Transverse colon (tissue), 4 donors: Measurements from ENCODE around the gene HECTD4. TPM values are rescaled to one million over a fixed set of nuclear protein-coding genes. Genes with fewer than 3 reads are reported as not detected.

Source experiments
- DNase-seq: peaks from one replicate; pipeline ENCODE4 v3.0.0-alpha.2; 2019
- H3K27ac ChIP-seq, 4 donors: fragments of 200-600 bp; sonication (generic); 2 replicates each; pipeline ENCODE4 v1.5.1; 2016 to 2018; ENCODE audit warnings: inconsistent platforms in 4 of 4
- H3K27me3 ChIP-seq: fragments of 200-600 bp; sonication (generic); 2 replicates; pipeline ENCODE4 v1.5.1; 2017; ENCODE audit warnings: inconsistent platforms
- H3K36me3 ChIP-seq, 4 donors: fragments of 200-600 bp; sonication (generic); 2 replicates each; pipeline ENCODE4 v1.5.1; 2017 to 2019; ENCODE audit warnings: inconsistent platforms in 4 of 4
- H3K4me1 ChIP-seq, 4 donors: fragments of 200-600 bp; sonication (generic); 2 replicates each; pipeline ENCODE4 v1.5.1; 2017 to 2020; ENCODE audit warnings: inconsistent platforms in 4 of 4
- H3K4me3 ChIP-seq, 4 donors: fragments of 200-600 bp; sonication (generic); 1 replicate in 1 of 4; 2 replicates in 3 of 4; pipeline versions ENCODE4 v1.5.1 to v1.6.1; 2017 to 2019; ENCODE audit warnings: inconsistent platforms in 4 of 4
- H3K9me3 ChIP-seq, 2 donors: fragments of 200-600 bp; sonication (generic); 2 replicates each; pipeline ENCODE4 v1.5.1; 2017 to 2019; ENCODE audit warnings: inconsistent platforms in 2 of 2
- EP300 ChIP-seq: sonication (generic); formaldehyde crosslinking; IDR thresholded peaks from one replicate; pipeline ENCODE4 v1.6.1; 2017; ENCODE audit warnings: antibody characterized with exemption, low read depth
- POLR2A ChIP-seq: fragments of 450-650 bp; IDR thresholded peaks from one replicate; pipeline ENCODE4 v1.6.1; 2016; ENCODE audit warnings: antibody characterized with exemption, mild to moderate bottlenecking, moderate library complexity
- POLR2AphosphoS5 ChIP-seq, 3 donors: sonication (generic); formaldehyde crosslinking; IDR thresholded peaks; one replicate each; pipeline ENCODE4 v1.6.1; 2016; ENCODE audit warnings: antibody characterized with exemption in 3 of 3
- WGBS, 2 donors: methylation state at CpG; one replicate each; pipeline ENCODE4 v1.1.5; 2018; ENCODE audit warnings: low coverage in 1 of 2; 5-methylcytosine and 5-hydroxymethylcytosine counted together
- in situ Hi-C, 4 donors: fragments of 200-750 bp; cut with MboI; loops; one replicate each; pipeline versions ENCODE4 v1.15.0 to v1.15.1; 2017; ENCODE audit warnings: low sequenced_read_pairs in 3 of 4, low pct_ligation_motif_present in 1 of 4, low pct_unique_long_range_greater_than_20kb in 1 of 4
- intact Hi-C: fragments of 100-400 bp; cut with DNase I; formaldehyde crosslinking; loops from one replicate; pipeline ENCODE4 v1.15.1; 2023; ENCODE audit warnings: low total_unique reads
- total RNA-seq, 4 donors: library from RNA; depleted of rRNA; stranded (reverse); fragments of >200 nt; gene quantifications; one replicate each; pipeline ENCODE4 v1.1.0, GENCODE V29; 2016
- TF ChIP-seq, protein P1 (sequence below), 5 experiments: fragments of 200-600 bp in 3 of 5; fragments of 450-650 bp in 2 of 5; sonication (generic) in 3 of 5; IDR thresholded peaks; 1 replicate in 2 of 5; 2 replicates in 3 of 5; pipeline ENCODE4 v1.5.1; 2016 to 2017; ENCODE audit warnings: antibody characterized with exemption in 5 of 5, inconsistent platforms in 3 of 5, mild to moderate bottlenecking in 2 of 5, moderate library complexity in 1 of 5

The HECTD4 gene
- total RNA-seq, 4 donors from 2014 or later: 52.6 to 171 (median 121) TPM

DNA sequence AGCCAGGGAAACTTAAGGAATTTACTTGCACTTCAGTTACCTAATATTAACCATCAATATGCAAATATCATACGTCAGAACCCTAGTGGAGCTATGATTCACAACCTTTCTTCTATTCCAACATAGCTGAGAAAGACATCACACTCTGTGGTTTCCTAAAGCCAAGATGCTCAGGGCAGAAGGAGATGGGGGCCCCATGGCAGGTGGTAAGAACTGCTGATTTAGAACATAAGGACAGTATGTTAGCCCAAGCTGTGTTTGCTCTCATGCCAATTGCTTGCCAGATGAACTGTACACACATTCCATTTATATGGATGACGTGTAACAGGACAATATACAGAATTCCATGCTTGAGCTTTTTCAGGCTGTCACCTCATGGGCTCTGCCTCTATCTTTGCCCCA is 34.6 kb downstream of the HECTD4 start:
- intact Hi-C loops: no loop called here
- no peak overlapping the region for H3K27ac ChIP-seq
- H3K4me1 ChIP-seq: peaks cover 4 to 25% (median 18%) of the 10 kb centered on the region in 4 donors
- no peak overlapping the region for H3K4me3 ChIP-seq
- H3K36me3 ChIP-seq: no peaks in the 10 kb centered on the region
- TF ChIP-seq POLR2A (no peak), POLR2AphosphoS5 (IDR thresholded peaks at IDR 0.05) (no peak), EP300 (no peak)
- TF ChIP-seq, protein P1, sequence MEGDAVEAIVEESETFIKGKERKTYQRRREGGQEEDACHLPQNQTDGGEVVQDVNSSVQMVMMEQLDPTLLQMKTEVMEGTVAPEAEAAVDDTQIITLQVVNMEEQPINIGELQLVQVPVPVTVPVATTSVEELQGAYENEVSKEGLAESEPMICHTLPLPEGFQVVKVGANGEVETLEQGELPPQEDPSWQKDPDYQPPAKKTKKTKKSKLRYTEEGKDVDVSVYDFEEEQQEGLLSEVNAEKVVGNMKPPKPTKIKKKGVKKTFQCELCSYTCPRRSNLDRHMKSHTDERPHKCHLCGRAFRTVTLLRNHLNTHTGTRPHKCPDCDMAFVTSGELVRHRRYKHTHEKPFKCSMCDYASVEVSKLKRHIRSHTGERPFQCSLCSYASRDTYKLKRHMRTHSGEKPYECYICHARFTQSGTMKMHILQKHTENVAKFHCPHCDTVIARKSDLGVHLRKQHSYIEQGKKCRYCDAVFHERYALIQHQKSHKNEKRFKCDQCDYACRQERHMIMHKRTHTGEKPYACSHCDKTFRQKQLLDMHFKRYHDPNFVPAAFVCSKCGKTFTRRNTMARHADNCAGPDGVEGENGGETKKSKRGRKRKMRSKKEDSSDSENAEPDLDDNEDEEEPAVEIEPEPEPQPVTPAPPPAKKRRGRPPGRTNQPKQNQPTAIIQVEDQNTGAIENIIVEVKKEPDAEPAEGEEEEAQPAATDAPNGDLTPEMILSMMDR (IDR thresholded peaks at IDR 0.05): no peak
- WGBS, 2 donors: 75% methylated on average over 2 of the region's 2 CpGs
- in situ Hi-C loops: no loop called here
- H3K9me3 ChIP-seq: no peaks in the 10 kb centered on the region
- DNase-seq: no peak
- H3K27me3 ChIP-seq: no peaks in the 10 kb centered on the region

DNA sequence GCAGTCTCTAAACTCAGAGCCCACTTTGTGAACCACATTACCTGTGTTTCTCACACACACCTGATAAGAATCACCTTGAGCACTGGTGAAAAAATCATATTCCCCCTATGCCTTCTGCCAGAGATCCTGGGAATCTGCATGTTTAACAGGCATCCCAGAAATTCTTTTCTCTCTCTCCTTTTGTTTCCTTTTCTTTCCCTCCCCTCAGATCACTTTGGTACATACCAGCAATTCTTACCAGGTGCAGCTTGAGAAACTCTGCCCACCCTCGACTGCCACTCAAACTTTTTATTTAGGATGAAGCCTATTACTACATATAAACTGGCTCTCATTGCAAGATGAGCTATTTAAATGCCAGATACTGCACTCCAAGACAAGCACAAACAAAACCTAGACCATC is 36.0 kb downstream of the HECTD4 start:
- Histone ChIP-seq H3K4me1 (peaks cover 2 to 35% (median 17%) of the 10 kb centered on the region in 4 donors), H3K27ac (no peak overlapping the region), H3K4me3 (no peak overlapping the region), H3K27me3 (no peaks in the 10 kb centered on the region), H3K36me3 (no peaks in the 10 kb centered on the region), H3K9me3 (no peaks in the 10 kb centered on the region)
- in situ Hi-C loops: no loop called here
- intact Hi-C loops: no loop called here
- WGBS, 2 donors: 44 to 56% methylated on average over 1 of the region's 1 CpG
- no peak for DNase-seq
- TF ChIP-seq POLR2AphosphoS5 (IDR thresholded peaks at IDR 0.05) (no peak), EP300 (no peak), POLR2A (no peak)
- TF ChIP-seq, protein P1 (IDR thresholded peaks at IDR 0.05): no peak

DNA sequence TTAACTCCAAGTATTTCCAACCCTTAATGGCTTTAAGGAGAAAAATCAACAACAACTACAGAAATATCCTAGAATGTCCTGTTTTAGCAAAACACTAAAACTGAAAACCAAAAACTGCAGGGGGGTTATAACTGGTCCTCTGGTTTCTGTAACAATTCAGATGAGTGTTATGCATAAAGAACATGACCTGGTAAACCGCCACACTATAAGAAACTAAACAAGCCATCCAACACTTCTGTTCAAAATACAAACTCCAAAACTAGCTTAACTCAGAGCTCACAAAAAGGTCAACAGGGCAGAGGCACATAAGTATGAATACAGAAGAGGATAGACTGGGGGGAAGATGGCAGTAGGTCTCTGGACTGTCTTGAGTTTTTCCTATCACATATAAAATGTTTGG is 38.0 kb downstream of the HECTD4 start:
- DNase-seq: no peak
- Histone ChIP-seq H3K4me1 (peaks cover 0 to 21% (median 7%) of the 10 kb centered on the region in 4 donors), H3K27ac (no peak overlapping the region), H3K9me3 (no peaks in the 10 kb centered on the region), H3K27me3 (no peaks in the 10 kb centered on the region), H3K4me3 (no peak overlapping the region), H3K36me3 (no peaks in the 10 kb centered on the region)
- TF ChIP-seq POLR2AphosphoS5 (IDR thresholded peaks at IDR 0.05) (no peak), POLR2A (no peak), EP300 (no peak)
- TF ChIP-seq, protein P1 (IDR thresholded peaks at IDR 0.05): no peak
- 78 to 80% methylated on average over 1 of the region's 1 CpG for WGBS, 2 donors
- intact Hi-C loops (no loop called here), in situ Hi-C loops (no loop called here)

DNA sequence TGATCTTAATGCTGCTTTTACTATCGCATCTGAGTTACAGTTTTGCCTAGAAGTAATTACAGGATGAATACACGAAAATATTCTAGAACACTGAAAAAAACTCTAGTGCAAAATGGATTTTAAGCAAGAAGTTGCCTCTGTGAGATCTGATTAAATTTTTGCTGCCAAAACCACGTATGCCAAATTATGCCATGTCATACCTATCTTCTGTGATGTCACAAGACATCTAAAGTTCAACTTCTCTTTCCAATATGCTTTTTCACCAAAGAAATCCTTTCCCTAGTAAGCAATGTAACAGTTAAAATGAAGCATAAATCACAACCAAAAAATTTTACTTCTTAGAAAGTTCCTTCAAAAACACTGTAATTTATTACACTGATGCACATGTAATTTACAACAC is 39.6 kb downstream of the HECTD4 start:
- in situ Hi-C loops (no loop called here), intact Hi-C loops (no loop called here)
- TF ChIP-seq POLR2AphosphoS5 (IDR thresholded peaks at IDR 0.05) (no peak), EP300 (no peak), POLR2A (no peak)
- TF ChIP-seq, protein P1 (IDR thresholded peaks at IDR 0.05): no peak
- Histone ChIP-seq H3K9me3 (no peaks in the 10 kb centered on the region), H3K4me3 (no peak overlapping the region), H3K36me3 (no peaks in the 10 kb centered on the region), H3K27ac (no peak overlapping the region), H3K27me3 (no peaks in the 10 kb centered on the region), H3K4me1 (peaks cover 0 to 17% (median 7%) of the 10 kb centered on the region in 4 donors)
- DNase-seq: no peak
- 88% methylated on average over 3 of the region's 3 CpGs for WGBS, 2 donors
